LNCAP (cell line): ENCODE results near the gene IRF8.

Experiments
- CTCF ChIP-seq: fragments of 450-650 bp; IDR thresholded peaks from 2 replicates; pipeline ENCODE4 v1.5.1; 2017; ENCODE audit warnings: mild to moderate bottlenecking

IRF8 gene

GRCh38 chr16:85882181-85882810 is 16.7 kb upstream of the IRF8 start:
- no peak for TF ChIP-seq CTCF

- no peak for TF ChIP-seq CTCF
Measured at GRCh38 chr16:85883813-85884212, 15.1 kb upstream of the IRF8 start.

DNA sequence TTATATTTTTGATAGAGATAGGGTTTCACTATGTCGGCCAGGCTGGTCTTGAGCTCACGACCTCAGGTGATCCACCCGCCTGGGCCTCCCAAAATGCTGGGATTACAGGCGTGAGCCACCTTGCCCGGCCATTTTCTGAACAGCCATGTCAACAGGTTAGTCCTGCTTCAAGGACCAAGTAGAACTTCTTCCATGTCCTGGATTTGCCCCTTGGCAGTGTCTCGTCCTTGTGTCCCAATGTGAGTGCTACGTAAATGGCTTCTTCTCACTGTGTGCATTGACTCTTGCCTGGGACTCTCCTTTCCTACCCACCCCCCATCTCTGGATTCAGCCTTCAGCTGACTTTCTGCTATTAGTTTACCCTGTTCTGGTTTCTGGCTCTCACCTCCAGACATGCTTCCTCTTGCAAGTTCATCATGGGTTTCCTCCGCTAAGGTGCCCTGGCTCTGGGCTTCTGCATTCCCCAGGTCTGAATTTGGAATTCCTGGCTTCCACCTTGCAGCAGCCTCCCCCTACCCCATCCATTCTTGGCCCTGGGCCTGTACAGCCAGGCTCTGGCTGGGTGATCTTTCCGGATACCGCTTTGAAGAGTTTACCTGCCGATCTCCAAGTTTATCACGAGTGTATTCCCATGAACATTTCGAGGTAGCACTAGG is 14.0 kb upstream of the IRF8 start:
- TF ChIP-seq CTCF, result no peak

DNA sequence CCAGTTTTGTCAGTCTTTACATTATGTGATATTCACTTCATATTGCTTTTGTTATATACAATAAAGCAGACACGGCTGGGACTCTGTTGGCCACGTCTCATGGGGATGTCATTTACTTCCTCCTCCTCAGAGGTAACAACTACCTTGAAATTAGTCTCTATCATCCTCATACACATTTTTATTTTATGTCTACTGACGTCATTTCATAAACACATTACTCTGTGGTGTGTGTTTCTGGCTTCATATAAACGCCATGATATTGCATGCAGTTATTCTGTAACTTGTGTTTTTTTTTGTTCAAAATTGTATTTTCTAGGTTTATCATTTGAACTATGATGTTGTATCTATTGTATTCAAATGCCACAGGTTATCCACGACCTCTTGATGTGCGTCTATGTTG is 13.4 kb upstream of the IRF8 start:
- no peak for TF ChIP-seq CTCF

DNA sequence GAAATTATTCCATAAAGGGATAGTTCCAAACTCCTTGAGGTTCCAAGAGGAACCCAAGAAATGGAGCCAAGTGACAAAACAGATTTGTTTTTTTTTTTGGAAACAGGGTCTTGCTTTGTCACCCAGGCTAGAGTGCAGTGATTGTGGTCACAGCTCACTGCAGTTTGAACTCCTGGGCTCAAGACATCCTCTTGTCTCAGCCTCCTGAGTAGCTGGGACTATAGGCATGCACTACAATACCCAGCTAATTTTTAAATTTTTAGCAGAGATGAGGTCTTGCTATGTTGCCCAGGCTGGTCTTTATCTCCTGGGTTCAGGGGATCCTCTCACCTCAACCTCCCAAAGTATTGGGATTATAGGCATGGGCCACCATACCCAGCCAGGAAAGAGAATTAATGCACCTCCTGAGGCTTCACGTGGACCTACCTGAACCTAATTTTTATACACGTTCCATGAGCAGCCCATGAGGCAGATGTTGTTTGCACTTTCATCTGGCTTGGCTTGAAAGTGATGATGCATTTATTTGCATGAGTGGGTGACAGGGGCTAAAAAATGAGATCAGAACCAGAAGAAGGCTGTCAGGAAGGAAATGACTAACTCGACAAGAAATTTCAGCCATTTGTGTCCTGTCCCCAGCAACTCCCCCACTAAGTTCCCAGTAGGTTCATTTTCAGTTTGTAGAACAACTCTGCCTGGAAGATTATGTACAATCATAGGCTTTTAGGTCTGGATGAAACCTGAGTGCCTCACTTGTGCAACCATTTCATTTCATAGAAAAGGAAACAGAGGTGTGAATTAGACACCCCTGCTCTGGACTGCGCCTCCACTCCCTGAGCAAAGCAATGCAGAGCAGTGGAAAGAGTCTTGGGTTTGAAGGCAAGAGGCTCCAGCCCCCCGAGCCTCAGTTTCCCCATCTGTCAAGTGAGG is 10.3 kb upstream of the IRF8 start:
- TF ChIP-seq CTCF, result no peak

DNA sequence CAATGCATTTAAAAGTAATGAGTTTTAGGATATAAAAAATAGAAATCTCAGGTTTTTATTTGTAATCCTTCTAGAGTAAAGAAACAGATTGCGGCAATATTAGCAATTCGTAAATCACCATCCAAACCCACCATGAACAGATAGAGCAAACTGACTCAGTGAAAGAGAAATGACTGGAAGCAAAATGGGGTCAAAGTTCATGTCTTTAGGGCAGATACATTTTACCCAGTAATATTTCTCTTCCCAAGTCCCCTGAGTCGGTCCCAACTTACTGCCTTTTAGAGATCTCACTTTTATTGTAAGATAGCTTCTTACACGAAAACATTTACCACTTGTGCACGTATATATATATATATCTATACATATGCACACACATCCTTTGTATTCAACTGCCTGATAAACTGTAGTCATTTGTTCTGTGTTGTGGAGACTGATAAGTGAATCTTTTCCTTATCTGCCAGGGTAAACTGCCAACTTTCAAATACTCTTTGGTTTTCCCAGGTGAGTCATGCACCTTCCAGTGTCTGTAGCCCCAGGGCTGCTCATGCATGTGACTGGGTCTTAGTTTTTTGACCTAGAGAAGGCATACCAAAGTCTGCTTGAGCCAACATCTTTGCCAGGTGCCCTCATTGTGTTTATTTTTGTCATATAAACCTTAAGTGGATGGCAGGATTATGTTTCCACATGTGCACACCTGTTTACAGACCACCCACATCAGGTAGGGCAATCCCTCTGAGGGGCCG is 7.8 kb upstream of the IRF8 start:
- no peak for TF ChIP-seq CTCF

DNA sequence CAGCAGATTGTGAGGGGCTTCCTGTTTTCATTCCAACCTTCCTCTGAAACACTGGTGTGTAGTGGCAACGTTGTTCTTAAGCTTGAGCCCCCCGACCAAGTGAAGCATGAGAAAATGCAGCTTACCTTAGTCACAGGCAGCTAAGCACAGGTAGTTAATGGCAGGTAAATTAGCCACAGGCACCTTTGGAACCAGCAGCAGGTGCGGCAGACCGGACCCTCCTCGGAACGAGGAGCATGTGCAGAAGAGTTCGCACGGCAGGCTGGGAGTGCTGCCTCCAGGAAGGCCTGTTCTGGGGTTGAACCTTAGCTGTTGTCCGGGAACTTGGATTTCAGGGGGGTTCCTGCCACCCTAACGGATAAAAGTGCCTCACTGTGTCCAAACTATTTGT is 7.2 kb upstream of the IRF8 start:
- no peak for TF ChIP-seq CTCF
